ENCODE results near the gene PPP1R37. TPM values are rescaled to one million over a fixed set of nuclear protein-coding genes. Genes with fewer than 3 reads are reported as not detected.

The PPP1R37 gene
- polyA plus RNA-seq, 1 donor: 22.1 TPM

DNA sequence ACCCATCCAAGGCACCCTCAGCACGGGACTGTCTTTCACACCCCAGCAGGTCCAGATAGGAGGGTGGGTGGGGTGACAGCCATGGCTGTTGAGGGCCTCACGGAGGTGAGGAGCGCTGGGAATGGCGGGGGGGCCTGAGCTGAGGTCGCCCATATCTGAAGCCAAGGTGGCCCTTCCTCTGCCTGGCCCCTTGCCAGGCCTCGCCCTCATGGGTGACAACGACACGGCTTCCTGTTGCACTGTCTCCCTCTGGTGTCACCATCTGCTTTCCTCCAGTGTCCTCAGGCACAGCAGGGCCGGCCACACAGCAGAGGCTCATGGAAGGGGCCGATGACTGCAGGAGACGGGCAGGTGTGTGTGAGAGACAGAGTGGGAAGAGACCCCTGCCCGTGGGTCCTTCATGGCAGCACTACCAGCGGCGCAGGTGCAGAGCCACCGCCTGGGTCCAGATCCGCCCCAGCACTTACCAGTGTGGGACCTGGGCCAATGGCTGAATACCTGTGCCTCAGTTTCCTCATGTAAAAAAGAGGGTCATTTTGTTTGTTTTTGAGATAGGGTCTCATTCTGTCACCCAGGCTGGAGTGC lies 75.9 kb downstream of the PPP1R37 start:
- no peak for DNase-seq (ENCODE audit: low read depth)

GRCh38 chr19:45169602-45170001 lies 76.6 kb downstream of the PPP1R37 start:
- DNase-seq (ENCODE audit: low read depth): no peak

GRCh38 chr19:45170146-45171106 lies 77.4 kb downstream of the PPP1R37 start:
- no peak for DNase-seq (ENCODE audit: low read depth)

- DNase-seq (ENCODE audit: low read depth): no peak
Observed at GRCh38 chr19:45171211-45171623, 78.2 kb downstream of the PPP1R37 start.

- DNase-seq (ENCODE audit: low read depth): no peak
Observed at GRCh38 chr19:45172173-45172572, 79.2 kb downstream of the PPP1R37 start.

DNA sequence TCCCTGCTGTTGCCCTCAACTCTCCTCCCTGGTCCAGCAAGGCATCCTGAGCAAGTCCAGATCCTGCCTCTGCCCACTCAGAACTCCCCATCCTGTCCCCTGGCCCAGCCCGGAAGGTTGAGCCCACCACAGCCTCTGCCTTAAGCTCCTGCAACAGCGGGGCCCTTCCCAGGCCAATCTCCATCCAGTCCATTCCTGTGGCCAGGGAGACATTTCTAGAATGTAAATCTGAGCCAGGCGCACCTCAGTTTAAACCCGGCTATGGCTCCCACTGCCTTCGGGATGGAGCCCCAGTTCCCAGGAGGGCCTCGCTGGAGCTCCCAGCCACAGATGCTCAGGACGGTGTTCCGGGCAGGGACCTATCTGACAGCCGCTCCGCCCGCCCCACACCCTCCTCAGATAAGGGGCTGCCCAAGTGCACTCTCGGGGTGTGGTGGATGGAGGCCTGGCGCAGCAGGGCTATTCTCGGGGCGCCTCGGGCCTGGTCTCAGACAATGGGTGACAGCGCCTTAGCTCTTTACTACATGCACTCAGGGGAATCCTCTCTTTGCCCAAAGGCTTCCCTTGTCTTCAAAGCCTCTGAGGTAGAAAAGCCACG lies 79.7 kb downstream of the PPP1R37 start:
- no peak for DNase-seq (ENCODE audit: low read depth)

DNA sequence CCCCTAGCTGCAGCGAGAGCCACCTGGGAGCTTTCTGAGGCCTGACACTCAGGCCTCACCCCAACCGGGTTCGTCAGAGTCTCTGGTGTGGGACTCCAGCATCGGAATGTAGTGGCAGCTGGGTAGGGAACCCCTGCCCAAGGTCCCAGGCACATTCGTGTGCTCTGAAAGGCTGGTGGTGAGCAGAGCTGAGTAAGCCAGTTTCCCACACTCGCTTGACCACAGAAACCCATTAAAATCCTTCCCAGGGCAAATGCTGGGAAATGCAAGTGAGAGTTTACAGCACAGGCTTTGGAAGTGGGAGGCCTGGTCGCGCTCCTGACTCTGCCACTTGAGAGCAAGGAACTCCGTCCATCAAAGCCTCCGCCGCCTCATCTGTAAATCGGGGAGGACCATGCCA lies 80.8 kb downstream of the PPP1R37 start:
- no peak for DNase-seq (ENCODE audit: low read depth)

- DNase-seq (ENCODE audit: low read depth): no peak
Observed at GRCh38 chr19:45175515-45176345, 82.8 kb downstream of the PPP1R37 start.

GRCh38 chr19:45177817-45178261 lies 84.9 kb downstream of the PPP1R37 start, which contains the start of gene TRAPPC6A:
TSS of gene TRAPPC6A (minus strand) at chr19:45178237. CDS start at chr19:45178218, 19 bp downstream.
- no peak for DNase-seq (ENCODE audit: low read depth)

DNA sequence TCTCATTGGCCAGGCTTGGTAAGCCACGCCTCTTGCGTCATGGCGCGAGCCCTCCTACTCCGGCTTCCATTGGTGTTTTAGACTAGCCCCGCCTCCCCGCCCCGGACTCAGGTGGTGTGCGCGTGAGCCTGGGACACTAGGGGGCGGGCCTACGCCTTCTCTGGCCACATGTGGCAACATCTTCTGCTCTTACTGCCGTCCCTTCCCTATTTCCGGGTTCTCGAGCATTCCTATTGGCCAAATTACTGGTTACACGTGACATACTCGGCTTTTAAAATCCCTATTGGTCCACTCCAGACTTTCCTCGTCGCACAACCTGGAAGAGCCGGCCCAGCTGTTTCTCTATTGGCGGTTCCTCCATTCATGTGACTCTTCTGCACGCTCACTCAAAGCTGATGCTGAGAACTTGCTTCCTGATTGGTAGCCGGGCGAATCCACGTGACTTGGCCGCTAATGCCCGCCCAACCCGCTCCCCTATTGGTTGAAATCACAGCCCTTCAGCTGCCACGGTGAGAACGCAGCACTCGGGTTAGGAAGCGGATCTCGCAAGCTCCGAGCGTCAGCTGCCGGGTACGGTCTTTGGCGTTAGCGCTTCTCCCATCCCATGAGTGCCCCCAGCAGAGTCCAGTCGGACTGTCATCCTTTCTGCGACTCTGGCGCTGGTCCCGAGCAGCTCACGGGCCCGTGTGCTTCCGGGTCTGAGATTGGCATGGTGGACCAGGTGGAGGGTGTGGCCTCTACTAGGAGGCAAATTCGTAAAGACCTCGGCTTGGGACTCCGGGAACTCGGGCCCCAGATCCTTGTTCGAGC lies 85.5 kb downstream of the PPP1R37 start, which contains the start of gene BLOC1S3:
Gene BLOC1S3 (plus strand): TSS at position 523 of the 810 bp plus-strand sequence. CDS start 513 bp downstream, outside the sequence.
- DNase-seq (ENCODE audit: low read depth): peak; percentile 100

DNA sequence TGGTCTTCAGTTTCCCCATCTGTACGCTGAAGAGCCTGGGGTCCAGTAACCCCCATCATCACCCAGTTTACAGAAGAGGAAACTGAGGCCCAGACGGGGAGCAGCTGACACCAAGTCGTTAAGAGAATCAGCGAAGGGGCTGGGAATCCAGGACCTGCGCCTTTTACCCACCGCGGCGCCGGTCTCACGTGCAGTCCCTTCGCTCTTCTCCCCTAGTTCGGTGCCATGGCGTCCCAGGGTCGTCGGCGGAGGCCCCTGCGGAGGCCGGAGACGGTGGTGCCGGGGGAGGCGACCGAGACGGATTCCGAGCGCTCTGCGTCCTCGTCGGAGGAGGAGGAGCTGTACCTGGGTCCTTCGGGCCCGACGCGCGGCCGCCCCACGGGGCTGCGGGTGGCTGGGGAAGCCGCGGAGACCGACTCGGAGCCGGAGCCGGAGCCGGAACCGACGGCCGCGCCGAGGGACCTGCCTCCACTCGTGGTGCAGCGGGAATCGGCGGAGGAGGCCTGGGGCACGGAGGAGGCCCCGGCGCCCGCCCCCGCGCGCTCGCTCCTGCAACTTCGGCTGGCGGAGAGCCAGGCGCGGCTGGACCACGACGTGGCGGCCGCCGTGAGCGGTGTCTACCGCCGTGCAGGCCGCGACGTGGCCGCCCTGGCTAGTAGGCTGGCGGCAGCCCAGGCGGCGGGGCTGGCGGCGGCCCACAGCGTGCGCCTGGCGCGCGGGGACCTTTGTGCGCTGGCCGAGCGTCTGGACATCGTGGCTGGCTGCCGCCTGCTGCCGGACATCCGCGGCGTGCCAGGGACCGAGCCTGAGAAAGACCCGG lies 86.3 kb downstream of the PPP1R37 start:
- DNase-seq (ENCODE audit: low read depth): no peak

DNA sequence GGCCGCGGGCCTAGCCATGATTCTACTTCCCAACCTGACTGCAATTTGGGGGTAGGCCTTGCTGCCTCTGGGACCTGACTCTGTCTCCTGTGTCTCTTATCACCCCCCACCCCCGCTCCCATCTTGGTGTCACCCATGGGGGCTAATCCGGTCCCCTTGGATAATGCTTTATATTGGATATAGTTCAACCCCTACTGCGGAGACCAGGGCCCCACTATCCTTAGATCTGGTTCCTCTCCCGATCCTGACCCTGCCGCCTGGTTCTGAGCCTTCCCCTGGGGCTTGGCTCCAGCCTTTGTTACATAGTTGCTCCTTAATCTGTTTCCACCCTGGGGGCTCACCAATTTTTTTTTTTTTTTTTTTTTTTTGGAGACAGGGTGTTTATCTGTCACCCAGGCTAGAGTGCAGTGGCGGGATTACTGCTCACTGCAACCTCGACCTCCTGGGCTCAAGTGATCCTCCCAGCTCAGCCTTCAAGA lies 87.0 kb downstream of the PPP1R37 start:
- DNase-seq (ENCODE audit: low read depth): no peak

DNA sequence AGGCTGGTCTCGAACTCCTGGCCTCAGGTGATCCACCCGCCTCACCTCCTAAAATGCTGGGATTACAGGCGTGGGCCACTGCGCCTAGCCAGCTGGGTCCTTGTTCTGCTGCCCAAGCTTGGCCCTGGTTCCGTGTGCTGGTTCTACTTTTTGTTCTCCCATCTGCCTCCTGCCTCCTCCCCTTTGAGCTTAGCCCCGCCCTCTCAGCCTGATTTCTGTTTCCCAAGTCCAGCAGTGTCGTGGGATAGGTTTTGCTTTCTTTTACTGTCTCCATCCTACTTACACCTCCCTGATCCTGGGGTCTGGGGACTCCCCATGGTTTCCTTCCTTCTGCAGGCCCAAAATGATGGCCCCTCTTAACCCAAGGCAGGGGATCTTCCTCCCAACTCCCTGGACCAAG lies 88.0 kb downstream of the PPP1R37 start:
- no peak for DNase-seq (ENCODE audit: low read depth)

- DNase-seq (ENCODE audit: low read depth): no peak
Observed at GRCh38 chr19:45182758-45183157, 89.8 kb downstream of the PPP1R37 start.

DNA sequence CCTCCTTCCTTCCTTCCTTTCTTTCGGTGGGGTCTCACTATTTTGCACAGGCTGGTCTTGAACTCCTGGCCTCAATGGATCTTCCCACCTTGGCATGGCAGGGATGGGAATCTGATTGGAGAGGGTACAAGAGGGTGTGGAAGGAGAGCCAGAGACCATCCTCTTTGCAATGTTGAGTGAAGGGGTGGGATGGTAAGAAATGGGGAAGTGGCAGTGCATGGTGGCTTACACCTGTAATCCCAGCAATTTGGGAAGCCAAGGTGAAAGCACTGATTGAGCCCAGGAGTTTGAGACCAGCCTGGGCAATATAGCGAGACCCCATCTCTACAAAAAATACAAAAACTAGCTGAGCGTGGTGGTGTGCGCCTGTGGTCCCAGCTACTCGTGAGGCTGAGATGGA lies 91.1 kb downstream of the PPP1R37 start:
- DNase-seq (ENCODE audit: low read depth): no peak

DNA sequence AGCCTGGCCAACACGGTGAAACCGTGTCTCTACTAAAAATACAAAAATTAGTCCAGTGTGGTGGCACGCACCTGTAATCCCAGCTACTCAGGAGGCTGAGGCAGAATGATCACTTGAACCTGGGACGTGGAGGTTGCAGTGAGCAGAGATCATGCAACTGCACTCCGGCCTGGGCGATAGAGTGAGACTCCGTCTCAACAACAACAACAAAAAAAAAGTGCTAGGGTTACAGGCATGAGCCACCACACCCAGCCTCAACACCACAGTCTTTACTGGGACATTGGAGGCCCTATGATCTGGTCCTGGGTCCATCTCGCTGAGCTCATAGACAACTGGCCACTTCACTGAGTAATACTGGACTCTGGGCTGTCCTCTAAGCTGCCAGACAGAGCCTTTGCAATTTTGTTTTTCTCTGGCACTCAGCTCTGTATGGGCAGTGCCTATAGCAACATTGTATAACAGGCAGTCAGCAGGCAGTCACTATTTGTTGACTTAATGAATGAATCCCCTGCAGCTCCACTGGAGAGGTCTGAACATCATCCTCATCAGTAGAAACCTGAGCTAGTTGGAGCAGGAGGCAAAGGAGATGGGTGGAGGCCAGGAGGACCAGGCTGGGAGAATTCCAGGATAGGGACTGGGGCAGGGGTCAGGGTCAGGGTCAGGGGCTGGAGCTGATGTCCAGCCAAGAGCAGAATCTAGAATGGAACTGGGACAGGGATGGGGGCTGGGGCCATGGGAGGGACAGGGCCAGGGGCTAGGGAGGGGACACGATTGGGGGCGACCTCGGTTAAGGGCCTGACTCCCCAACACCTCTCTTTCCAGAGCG lies 93.7 kb downstream of the PPP1R37 start:
- no peak for DNase-seq (ENCODE audit: low read depth)

DNA sequence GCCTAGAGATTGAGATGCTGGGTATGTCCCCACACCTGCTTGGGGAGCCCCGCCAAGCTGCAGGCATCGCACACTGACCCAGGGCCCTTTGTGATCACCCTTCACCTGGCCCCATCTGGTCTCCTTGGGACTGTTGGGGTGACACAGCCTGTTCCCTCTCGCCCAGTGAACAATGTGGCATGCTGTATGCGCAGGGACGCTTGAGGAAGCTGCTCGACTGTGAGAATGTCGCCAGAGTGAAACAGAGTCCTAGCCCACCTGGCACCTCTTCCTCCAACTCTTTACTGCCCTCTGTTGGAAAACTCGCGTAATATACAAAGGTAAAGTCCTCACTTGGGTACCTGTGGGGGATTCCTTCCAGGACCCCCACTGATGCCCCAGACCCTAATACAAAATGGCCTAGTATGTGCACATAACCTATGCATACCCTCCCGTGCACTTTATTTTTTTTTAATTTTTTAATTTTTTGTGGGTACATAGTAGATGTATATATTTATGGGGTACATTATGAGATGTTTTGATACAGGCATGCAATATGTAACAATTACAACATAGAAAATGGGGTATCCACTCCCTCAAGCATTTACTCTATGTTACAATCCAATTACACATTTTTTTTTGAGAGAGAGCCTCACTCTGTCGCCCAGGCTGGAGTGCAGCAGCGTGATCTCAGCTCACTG lies 94.6 kb downstream of the PPP1R37 start:
- no peak for DNase-seq (ENCODE audit: low read depth)

DNA sequence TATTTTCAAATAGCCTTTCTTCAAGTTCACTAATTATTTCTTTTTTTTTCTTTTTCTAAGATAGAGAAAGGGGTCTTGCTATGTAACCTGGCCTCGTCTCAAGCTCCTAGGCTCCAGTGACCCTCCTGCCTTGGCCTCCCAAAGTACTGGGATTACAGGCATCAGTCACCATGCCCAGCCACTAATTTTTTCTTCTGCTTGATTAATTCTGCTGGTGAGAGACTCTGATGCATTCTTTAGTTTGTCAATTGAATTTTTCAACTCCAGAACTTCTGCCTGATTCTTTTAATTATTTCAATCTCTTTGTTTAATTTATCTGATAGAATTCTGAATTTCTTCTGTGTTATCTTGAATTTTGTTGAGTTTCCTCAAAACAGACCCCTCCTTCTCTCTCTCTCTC lies 97.0 kb downstream of the PPP1R37 start:
- DNase-seq (ENCODE audit: low read depth): no peak
